Adipose tissue (tissue), 3 donors: Measurements from ENCODE around the gene PRRG1. TPM values are rescaled to one million over a fixed set of nuclear protein-coding genes. Genes with fewer than 3 reads are reported as not detected.

ENCODE experiments used
- H3K27ac ChIP-seq: one replicate; pipeline ENCODE4 v1.5.1; 2013; ENCODE audit warnings: low read depth, low read length
- WGBS, 3 donors: extraction: QIAGEN DNeasy Blood & Tissue Kit; methylation state at CpG; one replicate each; pipeline ENCODE4 v1.1.7; 2013; 5-methylcytosine and 5-hydroxymethylcytosine counted together
- polyA plus RNA-seq, 3 donors: library from polyadenylated mRNA; stranded (reverse); fragments of 200-250 nt; gene quantifications; one replicate each; pipeline ENCODE4 v1.2.3, GENCODE V29; 2013
- donor health status: healthy with polysubstance abuse.
- donor health status: Bipolar disorder and iron deficiency.
- donor health status: healthy.

The PRRG1 gene
- polyA plus RNA-seq, 3 donors, result 1.4 to 5.4 (median 4.3) TPM

DNA sequence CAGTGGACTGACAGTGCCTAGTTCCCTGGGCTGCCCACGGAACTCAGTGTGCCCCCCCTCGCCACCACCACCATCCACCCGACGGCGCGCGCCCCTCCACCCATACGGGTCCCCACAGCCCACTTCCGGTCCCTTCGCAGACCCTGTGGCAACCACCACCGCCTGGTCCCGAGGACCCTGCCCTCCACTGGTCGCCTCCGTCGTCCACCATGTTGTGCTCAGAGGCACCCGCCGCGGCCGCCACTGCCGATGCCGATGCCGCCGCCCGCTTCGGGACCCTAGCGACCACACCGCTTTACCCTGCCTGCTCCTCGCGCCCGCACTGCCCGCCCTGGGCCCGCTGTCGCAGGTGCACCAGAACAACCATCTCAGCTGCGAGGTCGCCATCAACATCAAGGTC, 155.8 kb downstream of the PRRG1 start:
- WGBS, 3 donors, result 88 to 97% (median 95%) methylated on average over 16 to 35 of the region's 35 CpGs

More for the DNA sequence above, 155.8 kb downstream of the PRRG1 start:
- H3K27ac ChIP-seq, result no peak overlapping the region

Other genes with a start within 250 kb of the PRRG1 start
- under 1 TPM; 0.02 to 0.22 (median 0.09) TPM for gene LANCL3, start 222.3 kb downstream of the PRRG1 start, polyA plus RNA-seq